ENCODE results near the gene UBE2F. TPM values are rescaled to one million over a fixed set of nuclear protein-coding genes. Genes with fewer than 3 reads are reported as not detected.

The UBE2F gene
- total RNA-seq, 1 donor = 49.8 TPM

GRCh38 chr2:238003234-238004031, 36.6 kb downstream of the UBE2F start:
- TF ChIP-seq, protein P1, sequence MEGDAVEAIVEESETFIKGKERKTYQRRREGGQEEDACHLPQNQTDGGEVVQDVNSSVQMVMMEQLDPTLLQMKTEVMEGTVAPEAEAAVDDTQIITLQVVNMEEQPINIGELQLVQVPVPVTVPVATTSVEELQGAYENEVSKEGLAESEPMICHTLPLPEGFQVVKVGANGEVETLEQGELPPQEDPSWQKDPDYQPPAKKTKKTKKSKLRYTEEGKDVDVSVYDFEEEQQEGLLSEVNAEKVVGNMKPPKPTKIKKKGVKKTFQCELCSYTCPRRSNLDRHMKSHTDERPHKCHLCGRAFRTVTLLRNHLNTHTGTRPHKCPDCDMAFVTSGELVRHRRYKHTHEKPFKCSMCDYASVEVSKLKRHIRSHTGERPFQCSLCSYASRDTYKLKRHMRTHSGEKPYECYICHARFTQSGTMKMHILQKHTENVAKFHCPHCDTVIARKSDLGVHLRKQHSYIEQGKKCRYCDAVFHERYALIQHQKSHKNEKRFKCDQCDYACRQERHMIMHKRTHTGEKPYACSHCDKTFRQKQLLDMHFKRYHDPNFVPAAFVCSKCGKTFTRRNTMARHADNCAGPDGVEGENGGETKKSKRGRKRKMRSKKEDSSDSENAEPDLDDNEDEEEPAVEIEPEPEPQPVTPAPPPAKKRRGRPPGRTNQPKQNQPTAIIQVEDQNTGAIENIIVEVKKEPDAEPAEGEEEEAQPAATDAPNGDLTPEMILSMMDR (IDR thresholded peaks at IDR 0.05; ENCODE audit: insufficient read depth, low read length) = no peak
- DNase-seq (ENCODE audit: low read depth) = no peak
- H3K4me3 ChIP-seq (ENCODE audit: low read depth, low read length) = no peak overlapping the region

DNA sequence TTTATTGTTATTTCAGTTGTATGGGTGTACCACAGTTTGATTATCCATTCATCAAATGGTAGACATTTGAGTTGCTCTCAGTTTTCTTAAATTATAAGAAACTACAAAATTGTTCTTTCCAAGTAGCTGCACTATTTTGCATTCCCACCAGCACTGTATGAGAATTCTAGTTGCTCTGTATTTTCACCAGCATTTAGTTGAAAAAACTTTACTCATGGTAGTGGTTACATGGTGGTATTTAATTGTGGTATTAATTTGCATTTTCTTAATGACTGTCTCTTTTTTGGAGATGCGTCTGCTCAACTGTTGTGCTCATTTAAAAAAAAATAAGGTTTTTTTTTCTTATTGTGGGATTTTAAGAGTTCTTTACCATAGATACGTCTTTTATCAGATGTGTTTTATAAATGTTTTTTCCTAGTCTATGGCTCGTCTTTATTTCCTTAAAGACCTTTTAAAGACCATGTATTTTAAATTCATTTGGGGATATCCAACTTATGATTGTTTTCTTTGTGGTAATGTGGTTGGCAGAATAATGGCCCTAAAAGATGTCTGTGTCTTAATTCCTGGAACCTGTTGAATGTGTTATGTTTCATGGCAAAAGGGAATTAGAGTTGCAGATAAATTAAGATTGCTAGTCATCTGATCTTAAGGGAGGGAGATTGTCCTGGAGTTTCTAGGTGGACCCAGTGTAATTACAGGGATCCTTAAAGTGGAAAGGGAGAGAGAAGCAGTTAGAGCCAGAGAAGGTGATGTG, 37.4 kb downstream of the UBE2F start:
- DNase-seq (ENCODE audit: low read depth) = no peak
- TF ChIP-seq, protein P1 (IDR thresholded peaks at IDR 0.05; ENCODE audit: insufficient read depth, low read length) = no peak
- H3K4me3 ChIP-seq (ENCODE audit: low read depth, low read length) = no peak overlapping the region

DNA sequence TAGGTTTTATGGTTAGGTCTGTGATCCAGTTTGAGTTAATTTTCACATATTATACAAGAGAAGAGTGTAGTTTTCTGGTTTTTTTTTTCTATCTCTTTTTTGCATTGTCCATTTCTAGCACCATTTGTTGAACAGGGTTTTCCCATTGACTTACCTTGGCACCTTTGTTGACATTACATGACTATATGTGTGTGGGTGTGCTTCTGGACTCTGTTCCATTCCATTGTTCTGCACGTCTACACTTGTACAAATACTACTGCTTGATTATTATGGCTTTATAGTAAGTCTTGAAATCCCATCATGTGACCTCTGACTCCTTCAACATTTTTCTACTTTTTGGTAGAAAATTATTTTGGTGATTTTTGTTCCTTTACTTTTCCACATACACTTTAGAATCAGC, 38.7 kb downstream of the UBE2F start:
- no peak for DNase-seq (ENCODE audit: low read depth)
- TF ChIP-seq, protein P1 (IDR thresholded peaks at IDR 0.05; ENCODE audit: insufficient read depth, low read length) = no peak
- no peak overlapping the region for H3K4me3 ChIP-seq (ENCODE audit: low read depth, low read length)

- DNase-seq (ENCODE audit: low read depth) = no peak
- TF ChIP-seq, protein P1 (IDR thresholded peaks at IDR 0.05; ENCODE audit: insufficient read depth, low read length) = no peak
- H3K4me3 ChIP-seq (ENCODE audit: low read depth, low read length) = no peak overlapping the region
Observed at GRCh38 chr2:238006510-238006909, 39.7 kb downstream of the UBE2F start.

DNA sequence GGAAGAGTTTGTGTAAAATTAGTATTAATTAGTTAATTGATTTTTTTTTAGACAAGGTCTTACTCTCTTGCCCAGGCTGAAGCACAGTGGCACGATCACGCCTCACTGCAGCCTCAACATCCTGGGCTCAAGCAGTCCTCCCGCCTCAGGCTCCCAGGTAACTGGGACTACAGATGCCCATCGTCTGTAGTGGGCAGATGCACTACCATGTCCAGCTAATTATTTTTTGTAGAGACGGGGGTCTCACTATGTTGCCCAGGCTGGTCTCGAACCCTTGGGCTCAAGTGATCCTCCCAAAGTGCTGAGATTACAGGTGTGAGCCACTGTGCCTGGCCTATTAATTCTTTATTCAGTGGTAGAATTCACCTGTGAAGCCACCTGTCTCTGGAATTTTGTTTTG, 41.1 kb downstream of the UBE2F start:
- H3K4me3 ChIP-seq (ENCODE audit: low read depth, low read length) = no peak overlapping the region
- no peak for DNase-seq (ENCODE audit: low read depth)
- TF ChIP-seq, protein P1 (IDR thresholded peaks at IDR 0.05; ENCODE audit: insufficient read depth, low read length) = no peak

DNA sequence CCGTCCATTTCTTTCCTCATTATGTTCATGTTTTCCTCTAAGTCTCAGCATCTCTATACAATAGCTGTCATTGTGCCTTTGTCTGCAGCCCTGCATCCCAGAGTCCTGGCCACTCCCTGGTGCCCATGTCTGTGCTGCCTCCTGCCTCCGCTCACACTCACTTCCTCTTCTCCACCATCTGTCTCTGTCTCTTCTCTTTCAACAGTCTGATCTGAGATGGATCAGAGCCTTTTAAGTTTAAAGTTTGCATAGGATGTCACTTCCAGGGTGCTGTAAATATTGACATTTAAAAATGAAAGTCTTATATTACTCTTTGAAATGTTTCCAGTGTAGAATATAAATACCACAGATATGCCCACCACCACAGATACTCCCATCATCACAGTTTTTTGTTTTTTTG, 42.7 kb downstream of the UBE2F start:
- no peak for DNase-seq (ENCODE audit: low read depth)
- TF ChIP-seq, protein P1 (IDR thresholded peaks at IDR 0.05; ENCODE audit: insufficient read depth, low read length) = no peak

More for the DNA sequence above, 42.7 kb downstream of the UBE2F start:
- H3K4me3 ChIP-seq (ENCODE audit: low read depth, low read length) = no peak overlapping the region
